GM19351 (cell line): ENCODE data around the gene C1orf159.
"Not testable (repeated sequence)": the region's sequence is repeated elsewhere in the genome, so short reads cannot be mapped to it uniquely, and the experiment has no call there.

Source experiments
- ATAC-seq: cut with Tn5 transposase; IDR thresholded peaks from one replicate; pipeline ENCODE4 v1.9.1; 2021; ENCODE audit warnings: mild to moderate bottlenecking, moderate library complexity; ENCODE audit not compliant: unreplicated experiment

Gene C1orf159

GRCh38 chr1:1082239-1082775 is 33.6 kb downstream of the C1orf159 start:
- no peak for ATAC-seq

GRCh38 chr1:1081311-1082238 is 34.3 kb downstream of the C1orf159 start:
- no peak for ATAC-seq

- no peak for ATAC-seq
Observed at GRCh38 chr1:1080951-1081310, 35.0 kb downstream of the C1orf159 start.

- no peak for ATAC-seq
Observed at GRCh38 chr1:1080122-1080757, 35.6 kb downstream of the C1orf159 start.

- no peak for ATAC-seq
Observed at GRCh38 chr1:1079408-1080121, 36.3 kb downstream of the C1orf159 start.

DNA sequence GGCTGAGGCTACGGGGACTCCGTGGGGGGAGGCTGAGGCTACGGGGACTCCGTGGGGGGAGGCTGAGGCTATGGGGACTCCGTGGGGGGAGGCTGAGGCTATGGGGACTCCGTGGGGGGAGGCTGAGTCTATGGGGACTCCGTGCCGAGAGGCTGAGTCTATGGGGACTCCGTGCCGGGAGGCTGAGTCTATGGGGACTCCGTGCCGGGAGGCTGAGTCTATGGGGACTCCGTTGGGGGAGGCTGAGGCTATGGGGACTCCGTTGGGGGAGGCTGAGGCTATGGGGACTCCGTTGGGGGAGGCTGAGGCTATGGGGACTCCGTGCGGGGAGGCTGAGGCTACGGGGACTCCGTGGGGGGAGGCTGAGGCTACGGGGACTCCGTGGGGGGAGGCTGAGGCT is 38.5 kb downstream of the C1orf159 start:
- not testable (repeated sequence) for ATAC-seq

DNA sequence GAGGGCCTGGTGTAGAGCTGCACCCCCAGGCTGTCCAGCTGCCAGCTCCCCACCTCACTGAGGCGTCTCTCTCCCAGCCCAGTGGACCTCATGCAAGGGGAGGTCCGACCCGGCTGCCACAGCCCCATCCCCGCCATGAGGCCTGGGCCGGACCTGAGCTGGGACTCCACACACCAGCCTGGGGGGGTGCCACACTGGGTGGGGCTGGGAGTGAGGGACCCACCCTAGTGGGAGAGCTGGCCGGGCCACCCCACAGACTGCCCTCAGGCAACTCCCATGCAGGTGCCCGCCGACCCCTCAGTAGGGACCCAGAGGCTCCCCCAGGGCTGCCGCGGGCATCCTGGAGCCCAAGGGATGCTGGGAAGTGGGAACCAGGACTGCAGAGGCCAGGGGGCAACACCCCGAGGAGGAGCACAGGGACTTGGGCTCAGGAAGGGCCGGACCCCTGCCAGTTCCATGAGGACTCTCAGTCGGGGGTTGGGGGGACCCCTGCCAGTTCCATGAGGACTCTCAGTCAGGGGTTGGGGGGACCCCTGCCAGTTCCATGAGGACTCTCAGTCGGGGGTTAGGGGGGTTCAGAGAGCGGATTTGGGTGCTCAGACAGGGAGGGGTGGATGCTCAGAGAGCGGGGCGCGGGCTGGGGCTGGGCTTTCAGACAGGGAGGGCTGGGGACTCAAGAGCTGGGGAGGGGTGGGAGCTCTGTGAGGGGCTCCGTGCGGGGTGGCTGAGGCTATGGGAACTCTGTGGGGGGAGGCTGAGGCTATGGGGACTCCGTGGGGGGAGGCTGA is 40.5 kb downstream of the C1orf159 start:
- no peak for ATAC-seq

GRCh38 chr1:1074631-1075147 is 41.2 kb downstream of the C1orf159 start:
- no peak for ATAC-seq

GRCh38 chr1:1073743-1074587 is 41.9 kb downstream of the C1orf159 start, which contains the start of gene RNF223:
Gene RNF223 (minus strand): TSS chr1:1074306. CDS start chr1:1072566, 1,740 bp downstream.
- ATAC-seq, result no peak

DNA sequence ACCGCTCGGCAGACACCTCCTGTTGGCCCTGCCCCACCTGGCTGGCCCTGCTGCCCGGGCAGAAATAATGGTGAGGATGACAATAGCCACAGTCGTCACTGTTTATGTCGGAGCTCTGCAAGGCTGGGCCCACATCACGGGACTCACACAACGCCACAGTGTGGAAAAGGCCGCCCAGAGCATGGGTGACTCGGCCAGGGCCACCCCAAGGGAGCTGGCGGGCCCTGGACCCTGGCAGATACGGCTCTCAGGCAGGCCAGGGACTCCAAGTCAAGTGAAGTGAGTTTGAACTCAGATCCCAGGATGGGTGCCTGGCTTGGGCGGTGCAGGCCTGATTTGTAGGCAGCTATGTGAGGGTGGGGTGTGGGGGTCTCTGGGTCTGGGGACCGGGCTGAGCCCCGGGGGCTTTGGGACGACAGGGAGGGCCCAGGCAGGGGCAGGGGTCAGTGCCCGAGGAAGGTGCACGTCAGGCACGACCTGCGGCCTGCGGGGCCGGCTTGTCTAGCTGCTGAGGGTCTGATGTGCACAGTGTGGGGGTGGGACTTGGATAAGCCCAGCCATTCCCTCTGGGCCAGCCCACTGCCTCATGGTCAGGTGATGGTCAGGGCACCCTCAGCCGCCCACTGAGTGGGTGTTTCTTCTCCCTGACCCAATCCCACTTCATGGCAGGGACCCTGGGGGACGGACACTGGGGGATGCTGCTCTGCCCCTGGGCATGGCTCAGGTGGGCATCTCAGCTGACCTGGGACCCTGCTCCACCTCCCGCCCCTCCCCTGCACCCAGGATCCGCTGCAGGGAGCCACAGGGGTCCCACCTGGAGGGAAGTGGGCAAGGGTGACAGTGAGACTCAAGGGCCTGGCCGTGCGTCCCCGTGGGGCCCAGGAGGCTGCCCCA is 42.8 kb downstream of the C1orf159 start:
- ATAC-seq, result no peak

- no peak for ATAC-seq
Observed at GRCh38 chr1:1072299-1072848, 43.5 kb downstream of the C1orf159 start.

DNA sequence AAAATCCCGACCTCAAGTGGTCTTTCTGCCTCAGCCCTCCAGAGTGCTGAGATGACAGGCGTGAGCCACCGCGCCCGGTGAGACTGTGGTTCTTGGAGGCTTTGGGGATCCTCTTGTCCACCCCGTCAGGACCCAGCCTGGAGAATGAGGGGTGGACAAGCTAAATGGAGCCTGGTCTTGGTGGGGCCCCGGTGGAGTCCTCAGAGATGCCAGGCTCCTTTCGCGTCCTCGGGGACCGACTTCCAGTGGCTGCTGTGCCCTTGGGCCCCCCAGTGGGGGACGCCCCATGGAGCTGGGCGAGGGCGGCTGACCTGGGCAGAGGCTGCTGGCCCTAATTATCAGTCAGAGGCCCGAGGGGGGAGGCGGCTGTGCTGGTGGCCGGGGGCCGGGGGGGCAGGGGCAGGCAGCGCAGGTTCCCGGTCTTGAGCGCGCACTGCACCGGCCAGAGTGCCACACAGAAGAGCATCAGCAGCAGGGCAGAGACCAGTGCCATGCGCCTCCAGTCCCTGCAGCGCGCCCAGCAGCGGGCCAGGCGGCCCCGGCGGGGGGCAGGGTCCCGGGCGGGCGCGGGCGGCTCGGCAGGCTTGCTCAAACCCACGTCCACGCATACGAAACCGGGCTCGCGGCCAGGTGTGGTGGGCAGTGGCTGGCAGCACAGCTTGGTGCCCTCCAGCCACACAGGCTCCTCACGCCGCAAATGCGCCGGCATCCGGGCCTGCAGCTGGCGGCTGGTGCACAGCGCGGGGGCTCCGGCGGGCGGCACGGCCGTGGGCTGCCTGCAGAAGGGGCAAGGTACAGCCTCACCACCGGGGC is 44.2 kb downstream of the C1orf159 start:
- ATAC-seq, result no peak

GRCh38 chr1:1069711-1070676 is 45.9 kb downstream of the C1orf159 start:
- ATAC-seq, result no peak

DNA sequence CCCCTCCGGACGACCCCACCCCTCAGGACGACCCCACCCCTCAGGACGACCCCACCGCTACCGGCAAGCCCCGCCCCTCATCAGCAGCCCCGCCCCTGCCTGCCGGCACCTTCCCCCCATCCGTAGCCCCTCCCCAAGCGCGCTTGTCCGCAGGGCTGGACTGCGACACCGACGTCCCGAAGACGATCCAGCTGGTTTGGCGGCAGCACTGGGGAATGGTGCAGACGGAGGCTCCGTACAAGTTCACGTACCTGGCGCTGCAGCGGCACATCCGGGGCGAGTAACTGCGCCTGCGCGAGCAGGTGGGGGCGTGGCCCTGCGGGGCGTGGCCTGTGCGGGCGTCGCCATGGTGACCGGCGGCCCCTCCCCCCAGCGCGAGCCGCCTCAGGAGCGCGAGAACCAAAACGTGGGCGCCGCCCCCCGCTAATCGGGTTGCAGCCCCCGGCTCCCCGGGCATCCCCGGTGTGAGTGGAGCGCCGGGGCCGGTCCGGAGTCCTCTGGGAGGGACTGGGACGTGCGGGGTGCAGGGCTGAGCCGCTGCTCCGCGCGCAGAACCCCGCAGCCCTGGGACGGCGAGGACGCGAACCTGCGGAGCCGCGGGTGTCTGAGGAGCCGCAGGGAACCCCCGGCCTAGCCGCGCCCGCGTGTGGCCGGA is 46.7 kb downstream of the C1orf159 start:
- ATAC-seq, result peak; percentile 57

DNA sequence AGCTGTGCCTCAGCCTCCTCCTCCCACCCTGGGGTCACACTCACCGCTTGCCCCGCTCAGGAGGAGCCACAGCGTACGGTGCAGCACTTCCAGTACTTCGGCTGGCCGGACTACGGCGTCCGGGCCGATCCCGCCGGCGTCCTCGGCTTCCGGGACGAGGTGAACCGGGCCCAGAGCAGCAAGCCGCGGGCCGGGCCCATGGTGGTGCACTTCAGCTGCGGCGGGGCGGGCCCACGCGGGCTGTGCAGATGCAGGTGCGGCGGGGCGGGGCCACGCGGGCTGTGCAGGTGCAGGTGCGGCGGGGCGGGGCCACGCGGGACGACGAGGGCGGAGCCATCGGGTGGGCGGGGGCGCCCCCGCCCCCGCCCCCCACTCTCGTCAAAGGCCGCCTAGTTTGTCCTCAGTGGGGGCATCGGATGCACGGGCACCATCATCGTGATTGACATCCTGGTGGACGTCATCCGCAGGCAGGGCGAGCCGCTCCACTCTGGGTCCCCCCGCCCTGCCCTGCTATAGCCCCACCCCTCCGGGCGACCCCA is 47.3 kb downstream of the C1orf159 start:
- ATAC-seq, result no peak
